GM19240 (cell line): ENCODE data around the gene RHOC.

Experiments used
- DNase-seq: peaks from one replicate; pipeline ENCODE4 v3.0.0; 2011; ENCODE audit warnings: low spot score; ENCODE audit not compliant: insufficient read length

The RHOC gene

DNA sequence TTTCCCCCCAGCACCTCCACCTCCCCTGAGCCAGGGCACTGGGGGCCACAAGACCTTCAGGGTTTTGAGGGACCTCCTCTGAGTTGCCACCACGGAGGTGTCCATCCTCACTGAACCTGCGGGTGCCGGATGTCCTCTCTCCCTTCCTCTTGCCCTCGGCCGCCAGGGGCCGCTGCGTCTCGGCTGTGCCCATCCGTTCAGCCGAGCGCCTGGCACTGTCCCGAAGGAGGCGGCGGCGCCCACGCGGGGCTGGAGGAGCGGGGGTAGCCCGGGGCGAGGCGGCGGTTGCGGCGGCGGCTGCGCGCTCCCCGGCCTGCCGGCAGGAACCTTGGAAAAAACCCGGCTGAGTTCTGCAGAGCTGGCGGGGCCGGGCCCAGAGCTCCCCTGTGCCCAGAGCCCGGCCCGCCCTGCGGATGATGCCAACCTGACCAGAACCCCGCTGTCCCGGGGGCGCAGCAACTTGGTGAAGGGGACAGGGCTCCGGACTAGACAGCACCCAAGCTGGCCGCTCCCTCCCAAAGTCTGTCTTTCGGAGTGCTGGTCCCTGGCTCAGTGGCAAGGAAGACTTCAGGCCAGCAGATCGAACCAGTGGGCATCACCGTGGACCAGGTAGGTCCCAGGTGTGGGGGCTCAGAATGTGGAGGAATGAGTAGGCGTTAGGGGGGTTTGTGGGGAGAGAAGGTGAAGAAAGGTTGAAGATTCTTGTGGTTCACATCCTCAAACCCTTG, 11.9 kb upstream of the RHOC start:
- peak; percentile 70 for DNase-seq

DNA sequence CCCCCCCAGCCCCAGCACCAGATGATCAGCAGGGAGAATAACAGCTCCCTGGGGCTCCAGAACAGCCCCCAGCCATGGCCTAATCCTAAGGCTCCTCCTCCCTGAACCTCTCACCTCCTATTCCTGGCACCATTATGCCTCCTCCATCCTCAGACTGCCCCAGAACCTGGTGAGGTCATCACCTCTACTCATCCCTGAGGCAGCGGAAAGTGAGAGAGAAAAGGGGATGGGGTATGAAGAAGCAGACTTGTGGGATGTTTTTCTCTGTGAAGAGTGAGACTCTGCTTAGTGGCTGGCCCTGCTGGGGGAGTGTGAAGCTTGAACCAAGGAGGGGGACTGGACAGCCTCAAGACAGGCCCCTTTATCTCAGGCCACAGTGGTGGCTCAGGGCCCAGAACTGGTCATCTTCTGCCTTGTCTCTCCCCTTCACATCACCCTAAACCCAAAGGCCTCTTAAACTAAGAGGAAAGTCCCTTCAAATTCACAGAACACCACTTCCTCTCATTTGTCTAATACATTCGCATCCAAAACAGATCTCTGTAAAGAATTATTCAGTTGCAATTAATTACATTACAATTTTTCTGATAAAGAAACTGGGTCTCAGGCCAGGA, 10.4 kb upstream of the RHOC start:
- DNase-seq: no peak

DNA sequence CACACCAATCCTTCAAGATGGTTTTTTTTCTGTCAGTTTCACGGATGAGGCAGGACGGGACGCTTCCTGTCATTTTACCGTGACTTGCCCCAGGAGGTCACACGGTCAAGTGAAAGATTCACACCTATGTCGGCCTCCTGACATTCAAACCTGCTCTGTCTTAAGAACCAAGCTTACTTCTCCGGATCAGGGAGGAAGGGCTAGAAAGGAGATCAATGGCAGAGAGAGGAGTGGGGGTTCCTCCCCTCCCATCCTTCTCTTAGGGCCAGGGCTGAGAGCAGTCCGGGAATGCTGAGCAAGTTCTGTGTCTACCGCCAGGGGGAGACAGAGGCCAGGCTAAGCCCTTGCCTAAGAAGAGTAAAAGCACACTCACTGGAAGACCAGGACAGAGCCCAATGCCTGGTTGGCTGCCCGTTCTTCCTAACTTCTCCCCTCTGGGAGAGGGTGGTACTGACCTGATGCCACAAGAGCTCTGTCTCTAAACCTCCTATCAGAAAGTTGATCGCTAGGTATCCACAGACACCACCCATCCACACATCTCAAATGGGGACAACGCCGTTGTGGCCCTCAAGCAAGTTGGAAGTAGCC, 9.3 kb upstream of the RHOC start:
- peak; percentile 75 for DNase-seq

DNA sequence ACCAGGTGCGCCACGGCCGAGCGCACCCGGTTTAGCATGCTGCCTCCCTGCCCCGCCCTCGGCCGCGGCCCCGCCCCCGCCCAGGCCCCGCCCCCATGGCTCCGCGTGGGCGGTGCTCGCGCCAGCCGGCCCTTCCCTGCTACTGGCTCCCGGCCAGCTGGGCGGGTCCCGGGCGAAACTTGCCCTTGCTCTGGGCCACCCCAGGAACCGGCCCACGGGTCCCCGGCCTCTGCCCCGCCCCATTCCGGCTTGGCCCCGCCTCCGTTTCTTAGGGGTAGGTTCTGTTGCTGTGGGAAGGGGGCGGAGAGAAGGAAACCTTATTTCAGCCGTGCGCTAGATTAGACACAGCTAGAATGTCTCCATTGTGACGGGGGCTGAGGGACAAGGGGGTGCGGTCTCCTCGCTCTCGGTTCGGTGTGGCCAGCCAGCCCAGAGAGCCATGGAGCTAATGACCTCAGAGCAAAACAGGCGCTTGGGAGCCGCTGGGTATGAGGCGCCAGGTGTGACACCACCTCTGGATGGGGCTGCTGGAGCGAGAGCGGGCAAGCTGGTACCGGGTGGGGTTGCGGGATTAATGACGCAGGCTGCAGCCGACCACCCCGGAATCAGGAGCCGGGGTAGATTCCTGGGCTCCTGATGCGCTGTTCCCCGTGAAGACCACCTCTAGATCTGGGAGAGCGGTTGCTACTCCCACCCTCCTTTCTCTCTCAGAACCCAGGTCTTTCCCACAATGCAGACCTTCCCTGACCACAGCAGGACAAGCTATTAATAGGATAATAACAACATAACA, 8.5 kb upstream of the RHOC start, which contains the start of gene PPM1J:
PPM1J (minus strand) TSS at position 69 of the 790 bp plus-strand sequence; CDS start at position 38, 31 bp downstream.
- DNase-seq: peak; percentile 96

DNA sequence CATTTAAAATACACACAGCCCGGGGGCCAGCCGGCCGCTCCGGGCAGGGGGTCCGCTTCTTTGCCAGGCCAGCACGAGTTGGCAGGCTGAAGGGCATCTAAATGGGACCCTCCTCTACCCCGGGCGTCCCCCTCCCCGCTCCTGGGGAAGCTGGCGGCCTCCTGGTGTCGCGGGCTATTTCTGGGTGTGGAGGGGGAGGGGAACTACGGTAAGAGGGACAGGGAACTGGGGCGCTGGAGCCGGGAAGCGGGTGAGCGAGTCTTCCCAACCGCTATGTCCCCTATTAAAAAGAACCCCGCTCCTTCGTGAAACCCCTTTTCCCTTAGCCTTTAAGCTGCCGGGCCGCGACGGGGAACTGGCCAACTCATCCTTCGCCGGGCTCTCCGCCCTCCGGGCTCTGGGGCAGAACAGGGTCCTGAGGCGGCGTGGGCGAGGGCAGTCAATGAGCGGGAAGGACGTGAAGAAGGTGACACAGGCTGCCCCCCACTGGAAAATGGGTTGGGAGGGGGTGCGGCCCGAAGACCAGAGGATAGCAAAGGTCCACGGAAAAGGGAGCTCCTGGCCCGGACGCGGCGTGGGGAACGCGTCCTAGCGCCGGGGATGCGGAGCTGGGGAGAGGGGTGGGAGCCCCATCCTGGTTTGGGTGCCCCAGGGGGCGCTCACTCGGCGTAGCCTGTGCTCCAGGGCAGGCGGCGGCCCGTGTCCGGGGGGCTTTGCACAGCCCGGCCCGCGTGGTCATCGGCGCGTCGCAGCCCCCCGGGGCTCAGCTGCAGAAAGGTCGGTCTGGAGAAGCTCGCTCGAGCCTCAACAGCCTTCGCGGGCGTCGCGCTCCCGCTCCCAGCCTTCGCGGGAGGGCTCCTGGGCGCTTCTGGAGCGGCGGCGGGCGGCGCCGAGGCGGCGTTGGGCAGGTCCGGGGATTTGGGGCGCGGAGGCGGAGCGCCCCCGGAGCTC, 7.7 kb upstream of the RHOC start:
- DNase-seq: no peak

DNA sequence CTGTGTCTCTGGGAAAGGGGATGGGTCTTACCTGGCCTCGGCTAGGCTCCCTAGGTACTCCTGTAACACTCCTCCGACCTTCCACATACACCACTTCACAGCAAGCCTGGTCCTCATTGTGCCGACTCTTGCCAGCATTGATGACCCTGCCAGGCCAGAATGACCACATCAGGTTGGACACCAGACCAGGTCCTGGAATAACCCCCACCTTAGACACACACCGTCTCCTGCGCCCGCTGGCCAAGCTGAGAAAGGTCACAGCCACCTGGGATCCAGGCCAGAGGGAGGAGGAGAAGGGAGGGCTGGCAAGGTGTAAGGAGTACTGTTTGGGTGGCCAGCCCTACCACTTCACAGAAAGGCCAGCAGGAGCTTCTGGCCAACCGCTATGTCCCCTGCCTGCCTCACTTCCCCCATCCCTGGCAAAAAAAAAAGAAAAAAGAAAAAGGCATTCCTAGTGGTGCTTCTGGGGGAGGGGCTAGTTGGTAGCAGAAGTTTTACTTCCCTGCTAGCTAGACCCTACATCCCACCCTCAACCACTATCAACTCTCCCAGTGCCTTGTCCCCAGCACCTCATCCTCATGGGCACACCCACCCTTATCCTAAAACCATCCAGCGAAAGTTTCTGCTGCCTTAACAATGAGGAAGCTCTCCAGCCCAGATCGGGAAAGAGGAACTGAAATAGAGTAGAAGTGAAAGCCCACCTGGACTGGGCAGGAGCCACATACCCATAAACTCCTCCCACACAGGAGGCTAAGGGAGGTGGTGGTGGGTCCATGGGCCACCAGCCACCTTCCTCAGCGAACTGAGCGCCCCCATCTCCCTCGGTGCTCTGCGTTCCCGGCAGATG, 6.8 kb upstream of the RHOC start:
- DNase-seq: peak; percentile 54

DNA sequence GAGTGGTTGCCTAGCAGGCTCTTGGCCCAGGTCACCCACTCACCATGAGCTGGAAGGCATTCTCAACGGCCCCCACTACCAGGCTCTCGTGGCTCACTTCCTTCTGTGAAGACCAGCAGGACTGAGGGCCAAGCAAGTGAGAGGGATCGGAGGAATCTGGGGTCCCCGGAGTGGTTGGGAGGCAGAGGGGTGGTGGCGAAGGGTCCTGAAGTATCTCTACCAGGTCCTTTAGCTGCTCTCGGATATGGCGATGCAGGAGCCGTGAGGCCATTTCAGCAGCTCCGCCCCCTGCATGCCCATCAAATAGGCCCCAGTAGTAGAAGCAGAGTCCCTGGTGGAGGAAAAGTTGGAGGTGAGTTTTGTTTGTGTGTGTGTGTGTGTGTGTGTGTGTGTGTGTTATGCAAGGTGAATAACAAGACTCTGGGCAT, 5.8 kb upstream of the RHOC start:
- DNase-seq: no peak

DNA sequence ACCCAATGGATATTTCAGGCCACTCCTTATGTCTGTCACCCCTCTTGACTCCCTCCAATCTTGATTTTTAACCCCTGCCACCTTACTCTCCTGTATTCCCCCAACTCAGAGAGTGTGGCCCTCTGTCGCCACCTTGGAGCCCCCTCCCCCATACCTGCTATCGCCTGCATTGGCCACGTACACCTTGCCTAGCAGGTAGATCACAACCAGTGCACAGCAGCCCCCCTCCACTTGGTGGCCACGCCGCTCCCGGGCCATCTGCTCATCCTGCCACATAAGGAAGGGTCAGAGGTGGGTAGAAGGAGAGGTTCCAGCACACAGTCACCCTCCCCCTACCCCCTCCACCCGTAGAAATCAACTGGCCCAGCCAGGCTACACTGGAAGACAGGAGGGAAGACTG, 5.3 kb upstream of the RHOC start:
- DNase-seq: no peak

DNA sequence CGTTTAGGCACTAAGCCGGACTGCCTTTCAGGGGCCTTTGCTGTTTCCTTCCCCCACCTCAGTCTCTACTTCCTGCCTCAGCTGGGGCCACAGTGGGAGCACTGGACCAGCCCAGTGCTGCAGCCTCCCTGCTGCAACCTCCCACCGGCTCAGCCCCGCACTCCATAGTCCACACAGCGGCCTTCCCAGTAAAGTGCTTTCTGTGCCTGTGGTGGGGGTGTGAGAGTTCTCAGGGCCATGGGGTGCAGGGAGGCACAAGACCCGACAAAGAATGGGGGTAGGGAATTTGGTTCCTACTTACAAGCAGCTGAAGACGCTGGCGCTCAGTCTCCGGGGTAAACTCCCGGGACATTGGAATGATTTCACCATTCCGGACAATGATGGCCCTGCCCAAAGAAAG, 4.7 kb upstream of the RHOC start:
- no peak for DNase-seq

DNA sequence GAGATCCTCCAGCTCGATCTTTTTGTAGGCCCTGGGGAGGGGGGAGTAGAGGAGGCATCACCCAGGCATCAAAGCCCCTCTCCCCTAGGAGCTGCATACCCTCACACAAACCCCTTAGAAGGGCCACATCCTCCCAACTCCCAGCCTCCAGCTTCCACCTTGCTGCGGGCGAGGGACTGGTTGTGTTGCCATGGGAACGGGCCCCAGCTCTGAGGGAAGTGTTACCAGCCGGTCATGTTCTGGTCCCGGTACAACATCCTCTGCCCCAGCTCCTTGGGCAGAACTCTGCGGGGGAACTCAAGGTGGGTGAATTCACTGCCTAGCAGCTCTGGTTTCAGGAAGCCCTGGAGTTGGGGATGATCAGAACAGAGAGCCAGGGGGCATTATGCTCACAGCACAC, 4.1 kb upstream of the RHOC start:
- DNase-seq: no peak

DNA sequence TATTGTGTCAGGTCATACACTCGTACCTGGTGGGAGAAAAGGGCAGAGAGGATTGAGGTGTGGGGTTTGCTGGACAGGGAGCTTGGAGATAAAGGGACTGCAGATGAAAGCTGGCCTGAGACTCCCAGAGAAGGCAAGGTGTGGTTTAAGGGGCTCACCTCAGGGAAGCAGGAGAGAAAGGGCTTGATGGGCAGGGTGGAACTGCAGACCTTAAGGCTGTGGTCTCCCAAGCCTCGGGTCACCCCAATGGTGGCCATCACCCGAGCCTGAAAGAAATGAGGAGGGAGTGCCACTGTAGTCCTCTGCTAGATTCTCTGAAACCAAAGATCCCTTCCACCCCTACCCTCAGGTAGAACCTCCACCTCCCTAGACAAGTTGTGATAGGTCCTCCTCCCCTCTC, 3.7 kb upstream of the RHOC start:
- no peak for DNase-seq

DNA sequence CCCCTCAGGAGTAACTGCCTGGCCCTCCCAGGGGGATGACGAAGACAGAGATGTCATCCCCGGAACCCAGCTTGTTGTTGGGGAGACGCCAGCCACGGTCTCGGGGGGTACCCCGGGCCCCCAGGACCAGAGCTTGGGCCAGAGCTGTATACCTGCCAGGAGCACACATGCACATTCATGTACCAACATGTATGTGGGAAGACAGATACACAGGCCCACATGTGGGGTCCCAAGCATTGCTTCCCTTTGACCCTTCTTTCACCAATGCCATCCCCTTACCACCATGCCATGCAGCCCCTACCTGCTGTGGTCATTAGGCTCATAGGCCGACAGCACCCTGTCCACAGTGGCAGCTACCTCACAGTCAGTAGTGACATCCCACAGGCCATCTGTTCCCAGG, 3.2 kb upstream of the RHOC start:
- DNase-seq: no peak

DNA sequence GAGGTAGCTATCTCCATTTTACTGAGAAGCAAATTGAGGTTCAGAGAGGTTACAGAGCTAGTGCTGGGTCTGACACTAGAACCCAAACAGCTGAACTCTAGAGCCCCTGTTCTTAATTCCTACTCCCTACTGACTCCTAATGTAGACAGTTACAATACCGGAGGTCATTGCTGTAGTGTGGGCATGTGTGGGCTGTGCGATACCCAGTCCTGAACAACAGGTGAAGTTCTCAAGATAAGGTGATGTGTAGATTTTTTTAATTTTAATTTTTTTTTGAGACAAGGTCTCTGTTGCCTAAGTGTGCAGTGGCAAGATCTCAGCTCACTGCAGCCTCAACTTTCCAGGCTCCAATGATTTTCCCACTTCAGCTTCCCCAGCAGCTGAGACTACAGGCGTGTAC, 1.6 kb upstream of the RHOC start:
- DNase-seq: no peak

DNA sequence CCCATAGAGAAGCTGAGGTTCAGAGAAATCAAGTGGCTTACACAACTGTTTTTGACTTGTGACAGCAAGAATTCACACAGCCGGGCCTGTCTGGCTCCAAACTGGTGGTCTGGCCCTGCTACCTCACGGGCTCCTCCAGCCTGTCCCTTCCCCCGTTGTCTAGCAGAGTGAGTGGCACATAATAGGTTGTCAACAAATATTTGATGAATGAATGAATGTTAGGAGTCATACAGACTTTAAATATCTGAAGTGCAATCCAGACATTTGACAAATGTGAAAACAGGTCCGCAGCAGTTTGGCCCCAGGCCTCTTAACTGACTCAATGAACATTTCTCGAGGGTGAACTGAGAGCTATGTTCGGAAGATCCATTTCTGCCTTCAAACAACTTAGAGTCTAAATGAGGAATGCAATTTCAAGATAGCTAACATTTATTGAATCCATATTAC, 1.1 kb upstream of the RHOC start:
- DNase-seq: no peak

DNA sequence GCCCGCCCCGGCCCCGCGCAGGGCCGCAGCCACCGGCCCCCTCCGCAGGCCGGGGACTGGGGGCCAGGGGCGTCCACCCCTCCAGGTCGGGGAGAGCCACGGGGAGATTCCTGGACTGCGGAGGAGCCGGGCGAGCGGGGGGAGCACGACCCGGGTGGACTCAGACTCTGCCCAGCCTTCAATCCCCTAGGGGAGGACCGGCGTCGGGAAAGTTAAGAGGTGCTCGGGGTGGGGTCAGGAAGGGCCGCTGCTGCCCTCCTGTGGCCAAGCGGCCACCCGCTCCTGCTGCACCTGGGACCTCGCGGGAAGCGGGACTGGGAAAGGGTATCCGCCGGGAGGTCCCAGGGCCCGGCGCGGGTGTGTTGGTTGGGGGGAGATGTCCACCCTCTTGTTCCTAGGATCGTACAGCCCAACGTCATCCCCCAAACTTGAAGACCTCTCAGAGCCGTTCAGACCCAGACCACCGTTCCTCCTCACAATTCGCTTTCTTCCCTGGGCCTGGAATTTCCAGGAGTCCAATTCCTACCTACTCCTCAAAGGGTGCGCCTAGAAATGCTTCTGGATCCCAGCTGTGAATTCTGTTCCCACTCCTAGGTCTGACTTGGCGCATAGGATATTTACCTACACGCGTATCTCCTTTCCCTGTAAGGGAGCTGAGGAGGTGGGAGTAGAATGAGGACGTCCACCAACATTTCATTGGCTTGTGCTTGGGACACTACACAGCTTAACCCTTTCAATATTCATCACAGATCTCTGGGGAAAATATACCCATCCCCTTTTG, 484 bp upstream of the RHOC start:
- DNase-seq: peak; percentile 67

DNA sequence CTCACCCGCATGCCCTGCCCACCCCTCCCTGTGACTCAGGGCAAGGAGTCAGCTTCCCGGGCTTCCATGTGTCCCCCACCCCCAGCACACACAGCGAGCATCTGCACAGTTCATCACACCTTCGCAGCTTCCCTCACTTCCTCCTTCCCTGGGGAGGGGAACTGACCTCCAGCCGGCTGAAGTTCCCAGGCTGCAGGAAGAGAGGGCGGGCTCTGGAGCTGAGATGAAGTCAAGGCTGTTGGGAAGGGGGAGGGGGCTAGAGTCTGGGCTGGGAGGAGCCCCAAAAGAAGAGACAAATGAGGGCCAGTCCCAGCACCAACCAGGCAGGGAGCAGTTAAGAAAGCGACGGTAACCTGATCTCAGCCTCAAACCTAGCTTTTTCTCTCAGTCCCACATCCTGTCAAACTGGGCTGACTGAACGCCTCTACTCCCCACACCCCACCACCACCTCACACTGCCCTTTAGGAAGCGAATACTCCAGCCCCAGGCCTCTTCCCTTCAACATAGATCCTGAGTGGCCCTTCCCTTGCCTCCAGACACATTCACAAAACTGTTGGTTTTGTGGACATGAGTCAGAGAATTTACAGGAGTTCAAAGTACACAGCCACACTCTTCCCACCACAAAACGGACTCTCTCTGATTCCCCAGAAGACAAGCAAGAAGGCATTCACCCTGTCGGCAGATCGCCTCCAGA, 1.8 kb downstream of the RHOC start:
- DNase-seq: peak; percentile 96

DNA sequence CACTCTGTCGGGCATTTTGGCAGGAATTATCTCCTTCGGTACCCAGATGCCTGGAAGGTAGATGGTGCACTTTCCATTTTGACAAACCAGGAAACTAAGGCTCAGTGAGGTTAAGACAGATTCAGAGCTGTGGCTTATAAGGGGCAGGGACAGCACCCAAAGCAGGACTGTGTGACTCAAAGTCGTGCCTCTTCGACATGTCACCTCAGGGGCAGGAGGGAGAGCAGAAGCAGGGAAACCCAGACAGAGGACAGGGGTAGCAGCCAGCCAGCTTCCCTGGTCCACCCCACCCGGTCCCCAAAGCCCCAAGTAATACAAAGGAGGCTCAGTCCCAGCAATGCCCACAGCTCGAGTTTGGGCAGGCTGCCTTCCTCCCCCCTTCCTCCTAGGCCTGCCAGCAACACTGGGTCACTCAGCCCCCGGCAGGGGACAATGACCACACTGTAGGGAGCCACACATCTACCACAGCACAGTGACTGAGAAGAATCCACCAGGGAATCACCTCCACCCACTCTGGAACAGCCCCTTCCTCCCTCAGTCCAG, 2.5 kb downstream of the RHOC start:
- DNase-seq: no peak

DNA sequence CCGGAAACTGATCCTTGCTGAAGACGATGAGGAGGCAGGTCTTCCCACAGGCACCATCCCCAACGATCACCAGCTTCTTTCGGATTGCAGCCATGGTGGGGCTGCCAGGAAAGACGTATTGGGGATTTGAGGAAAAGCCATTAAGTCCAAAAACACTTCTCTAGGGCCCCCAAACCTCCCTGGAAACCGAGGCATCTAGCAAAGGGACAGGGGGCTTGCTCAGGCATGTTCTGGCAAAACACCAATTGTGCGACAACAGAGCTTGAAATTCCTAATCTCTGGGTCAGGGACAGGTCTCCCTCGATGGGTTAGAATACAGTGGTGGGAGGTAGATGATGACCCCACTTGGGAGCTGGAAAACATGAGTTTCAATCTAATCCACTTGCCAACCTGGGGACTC, 3.2 kb downstream of the RHOC start:
- no peak for DNase-seq
